Spleen (tissue), 7 donors: ENCODE measurements around the gene HLF.

Source experiments
- CTCF ChIP-seq, 11 experiments: fragments of 200-600 bp in 7 of 11; fragments of 450-650 bp in 4 of 11; sonication (generic) in 4 of 11; IDR thresholded peaks in 8 of 11; conservative IDR thresholded peaks in 3 of 11; 1 replicate in 7 of 11; 2 replicates in 4 of 11; pipeline versions ENCODE4 v1.4.0 to v1.8.0; 2016 to 2021; ENCODE audit warnings: antibody characterized with exemption in 11 of 11, inconsistent platforms in 4 of 11, mild to moderate bottlenecking in 1 of 11
- POLR2A ChIP-seq, 3 donors: fragments of 450-650 bp; IDR thresholded peaks; one replicate each; pipeline ENCODE4 v1.5.1; 2017; ENCODE audit warnings: antibody characterized with exemption in 3 of 3, mild to moderate bottlenecking in 1 of 3
- donor health status: DM: no; HTN: no; CAD: no; lungs with moderate emphysema.
- donor health status: DM: no; HTN: no; CAD: no.
- donor health status: DM: no; HTN: no; CAD: no.

- TF ChIP-seq CTCF (IDR thresholded peaks at IDR 0.05 in 8 of 11, conservative IDR thresholded peaks at IDR 0.05 in 3 of 11): no peak
- no peak for TF ChIP-seq POLR2A (IDR thresholded peaks at IDR 0.05)
These were observed 20.2 kb downstream of the HLF start for GRCh38 chr17:55284944-55285339.
